ENCODE data around the gene THOC5. TPM values are rescaled to one million over a fixed set of nuclear protein-coding genes. Genes with fewer than 3 reads are reported as not detected.
"Not testable (repeated sequence)": the region's sequence is repeated elsewhere in the genome, so short reads cannot be mapped to it uniquely, and the experiment has no call there.

The THOC5 gene
- total RNA-seq, result 10 to 100 TPM; 19.9 to 33.5 TPM

- peak; percentile 49 for TF ChIP-seq CTCF (IDR thresholded peaks at IDR 0.05)
- H3K9me3 ChIP-seq, result no peaks in the 10 kb centered on the region
- peak within 1 kb of the TSS; percentile 71 for H3K27ac ChIP-seq
- H3K4me3 ChIP-seq, result peak within 1 kb of the TSS; percentile 86
- no peaks in the 10 kb centered on the region for H3K36me3 ChIP-seq
- peak within 1 kb of the TSS; percentile 84 to 86 for H3K9ac ChIP-seq (ENCODE audit: low read depth in 2 of 2, low read length in 2 of 2)
- H3K4me1 ChIP-seq, result peaks cover 7% of the 10 kb centered on the region
- peak; percentile 95 for DNase-seq
- intact Hi-C loops (cut with DNase I), result no loop called here
- no peaks in the 10 kb centered on the region for H3K27me3 ChIP-seq
Observed at GRCh38 chr22:29553351-29554224, at the start of gene THOC5. Gene THOC5, minus strand, starts transcription at chr22:29553757. Its CDS starts 4,610 bp downstream, at chr22:29549147.

GRCh38 chr22:29598684-29599020 is 45.1 kb upstream of the THOC5 start:
- intact Hi-C loops (cut with DNase I), result no loop called here
- Histone ChIP-seq H3K27me3 (no peaks in the 10 kb centered on the region), H3K9ac (ENCODE audit: low read depth in 2 of 2, low read length in 2 of 2) (no peak overlapping the region), H3K4me3 (no peak overlapping the region), H3K4me1 (no peaks in the 10 kb centered on the region), H3K27ac (no peak overlapping the region), H3K36me3 (no peaks in the 10 kb centered on the region), H3K9me3 (no peaks in the 10 kb centered on the region)
- TF ChIP-seq CTCF (IDR thresholded peaks at IDR 0.05), result no peak
- DNase-seq, result no peak

- H3K36me3 ChIP-seq; DNase-seq; H3K27me3 ChIP-seq; H3K9ac ChIP-seq (ENCODE audit: low read depth in 2 of 2, low read length in 2 of 2); intact Hi-C loops (cut with DNase I); H3K4me3 ChIP-seq; H3K4me1 ChIP-seq; H3K9me3 ChIP-seq; H3K27ac ChIP-seq: not testable (repeated sequence)
Observed at GRCh38 chr22:29597871-29598683, 44.5 kb upstream of the THOC5 start.

GRCh38 chr22:29596408-29596807 is 42.9 kb upstream of the THOC5 start:
- H3K27me3 ChIP-seq, result no peaks in the 10 kb centered on the region
- no peak overlapping the region for H3K4me3 ChIP-seq
- intact Hi-C loops (cut with DNase I), result no loop called here
- no peak overlapping the region for H3K9ac ChIP-seq (ENCODE audit: low read depth in 2 of 2, low read length in 2 of 2)
- no peaks in the 10 kb centered on the region for H3K4me1 ChIP-seq
- no peaks in the 10 kb centered on the region for H3K9me3 ChIP-seq
- no peak for DNase-seq
- no peaks in the 10 kb centered on the region for H3K36me3 ChIP-seq
- no peak for TF ChIP-seq CTCF (IDR thresholded peaks at IDR 0.05)
- no peak overlapping the region for H3K27ac ChIP-seq

GRCh38 chr22:29594447-29594846 is 40.9 kb upstream of the THOC5 start:
- H3K9ac ChIP-seq (ENCODE audit: low read depth in 2 of 2, low read length in 2 of 2); H3K4me3 ChIP-seq; H3K4me1 ChIP-seq; H3K9me3 ChIP-seq; H3K27me3 ChIP-seq; H3K27ac ChIP-seq; intact Hi-C loops (cut with DNase I); DNase-seq; H3K36me3 ChIP-seq: not testable (repeated sequence)

- DNase-seq, result no peak
- no peak overlapping the region for H3K4me3 ChIP-seq
- H3K36me3 ChIP-seq, result no peaks in the 10 kb centered on the region
- no peaks in the 10 kb centered on the region for H3K27me3 ChIP-seq
- no peaks in the 10 kb centered on the region for H3K9me3 ChIP-seq
- intact Hi-C loops (cut with DNase I), result no loop called here
- H3K27ac ChIP-seq, result no peak overlapping the region
- no peaks in the 10 kb centered on the region for H3K4me1 ChIP-seq
- no peak for TF ChIP-seq CTCF (IDR thresholded peaks at IDR 0.05)
- H3K9ac ChIP-seq (ENCODE audit: low read depth in 2 of 2, low read length in 2 of 2), result no peak overlapping the region
Observed at GRCh38 chr22:29593923-29594322, 40.4 kb upstream of the THOC5 start.
